ENCODE data around the gene ST7L.
"Not testable (repeated sequence)": the region's sequence is repeated elsewhere in the genome, so short reads cannot be mapped to it uniquely, and the experiment has no call there.

The ST7L gene

DNA sequence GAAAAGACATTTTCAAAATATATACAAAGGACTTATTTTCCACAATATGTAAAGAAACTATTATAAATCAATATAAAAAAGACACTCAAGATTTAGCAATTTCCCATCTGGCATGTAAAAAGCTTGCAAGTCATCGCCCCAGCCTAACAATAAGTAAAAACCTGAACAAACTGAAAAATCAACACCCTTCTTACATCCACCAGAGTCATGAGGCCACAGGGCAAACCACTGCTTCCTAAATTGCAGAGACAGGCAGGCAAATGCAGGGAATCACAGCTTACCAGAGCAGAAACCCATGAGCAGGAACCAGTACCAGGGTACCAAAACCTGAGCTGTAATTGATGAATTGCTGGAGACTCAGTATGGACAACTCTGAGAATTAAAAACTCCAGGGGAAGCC, 126.9 kb downstream of the ST7L start:
- no peak for DNase-seq (ENCODE audit: low spot score)

DNA sequence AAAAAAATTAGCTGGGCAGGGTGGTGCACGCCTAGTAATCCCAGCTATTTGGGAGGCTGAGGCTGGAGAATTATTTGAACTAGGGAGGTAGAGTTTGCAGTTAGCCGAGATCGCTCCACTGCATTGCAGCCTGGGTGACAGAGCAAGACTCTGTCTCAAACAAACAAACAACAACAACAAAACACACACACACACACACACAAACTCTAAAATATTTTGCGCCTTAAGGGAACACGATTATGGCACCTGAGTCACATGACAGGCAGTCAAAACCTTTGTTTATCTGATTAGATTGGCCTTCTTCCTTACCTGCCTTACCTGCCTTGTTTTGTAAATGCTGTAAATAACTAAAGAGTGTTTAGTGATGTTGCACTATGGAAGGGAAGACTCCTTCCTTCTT, 130.8 kb downstream of the ST7L start:
- no peak for DNase-seq (ENCODE audit: low spot score)

DNA sequence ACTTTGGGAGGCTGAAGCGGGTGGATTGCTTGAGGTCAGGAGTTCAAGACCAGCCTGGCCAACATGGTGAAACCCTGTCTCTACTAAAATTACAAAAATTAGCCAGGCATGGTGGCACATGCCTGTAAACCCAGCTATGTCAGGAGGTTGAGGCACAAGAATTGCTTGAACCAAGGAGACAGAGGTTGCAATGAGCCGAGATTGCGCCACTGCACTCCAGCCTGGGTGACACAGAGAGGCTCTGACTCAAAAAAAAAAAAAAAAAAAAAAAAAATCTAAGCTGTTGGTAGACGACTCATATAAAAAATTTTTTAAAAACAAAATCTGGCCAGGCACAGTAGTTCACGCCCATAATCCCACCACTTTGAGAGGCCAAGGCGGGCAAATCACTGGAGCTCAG, 131.3 kb downstream of the ST7L start:
- DNase-seq (ENCODE audit: low spot score): not testable (repeated sequence)

DNA sequence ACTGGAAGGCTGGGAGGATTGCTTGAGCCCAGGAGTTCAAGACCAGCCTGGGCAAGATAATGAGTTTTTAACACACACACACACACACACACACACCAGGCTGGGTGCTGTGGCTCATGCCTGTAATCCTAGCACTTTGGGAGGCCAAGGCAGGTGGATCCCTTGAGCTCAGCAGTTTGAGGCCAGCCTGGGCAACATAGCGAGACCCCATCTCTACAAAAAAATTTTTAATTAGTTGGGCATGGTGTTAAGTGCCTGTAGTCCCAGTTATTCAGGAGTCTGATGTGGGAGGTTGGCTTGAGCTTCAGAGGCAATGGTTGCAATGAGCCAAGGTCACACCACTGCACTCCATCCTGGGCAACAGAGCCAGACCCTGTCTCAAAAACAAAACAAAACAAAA, 132.9 kb downstream of the ST7L start:
- not testable (repeated sequence) for DNase-seq (ENCODE audit: low spot score)

DNA sequence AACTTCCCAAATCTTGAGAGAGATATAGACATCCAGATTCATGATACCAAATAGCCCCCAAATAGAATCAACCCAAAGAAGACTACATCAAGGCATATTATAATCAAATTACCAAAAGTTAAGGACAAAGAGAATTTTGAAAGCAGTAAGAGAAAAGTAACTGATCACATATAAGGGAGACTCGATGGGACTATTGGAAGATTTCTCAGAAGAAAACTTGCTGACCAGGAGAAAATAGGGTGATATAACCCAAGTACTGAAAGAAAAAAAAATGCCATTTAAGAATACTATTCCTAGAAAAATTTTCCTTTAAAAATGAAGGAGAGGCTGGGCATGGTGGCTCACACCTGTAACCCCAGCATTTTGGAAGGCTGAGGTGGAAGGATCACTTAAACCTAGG, 140.6 kb downstream of the ST7L start:
- DNase-seq (ENCODE audit: low spot score): no peak

DNA sequence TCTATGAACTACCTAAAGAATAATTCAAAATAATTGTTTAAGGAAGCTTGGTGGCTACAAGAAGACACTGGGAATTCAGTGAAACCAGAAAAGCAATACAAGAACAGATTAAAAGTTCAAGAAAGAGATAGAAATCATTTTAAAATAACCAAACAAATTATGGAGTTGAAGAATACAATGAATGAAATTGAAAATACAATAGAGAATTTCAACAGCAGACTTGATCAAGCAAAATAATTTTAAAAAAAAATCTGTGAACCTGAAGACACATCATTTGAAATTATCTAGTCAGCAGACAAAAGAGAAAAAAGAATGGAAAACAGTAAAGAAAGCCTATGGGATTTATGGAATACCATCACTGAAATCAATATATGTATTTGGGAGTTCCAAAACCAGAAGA, 141.4 kb downstream of the ST7L start:
- no peak for DNase-seq (ENCODE audit: low spot score)
